Uterus (tissue), 2 donors: ENCODE data around the gene CIB4.

ENCODE experiments used
- CTCF ChIP-seq, 4 experiments: fragments of 200-600 bp in 2 of 4; fragments of 450-650 bp in 2 of 4; sonication (generic) in 2 of 4; IDR thresholded peaks; one replicate each; pipeline ENCODE4 v1.5.1; 2016 to 2019; ENCODE audit warnings: antibody characterized with exemption in 4 of 4, mild to moderate bottlenecking in 2 of 4, moderate library complexity in 1 of 4
- POLR2A ChIP-seq, 2 donors: fragments of 450-650 bp; IDR thresholded peaks; one replicate each; pipeline ENCODE4 v1.6.1; 2016; ENCODE audit warnings: antibody characterized with exemption in 2 of 2, mild to moderate bottlenecking in 1 of 2, moderate library complexity in 1 of 2

- TF ChIP-seq CTCF (IDR thresholded peaks at IDR 0.05) (no peak), POLR2A (IDR thresholded peaks at IDR 0.05) (no peak)
Observed at GRCh38 chr2:26612522-26613240, 28.5 kb downstream of the CIB4 start.
